ENCODE measurements around the gene DGKD. TPM values are rescaled to one million over a fixed set of nuclear protein-coding genes. Genes with fewer than 3 reads are reported as not detected.

Gene DGKD
- total and polyA plus RNA-seq, 12 donors = 6.8 to 43.8 (median 16.5) TPM

DNA sequence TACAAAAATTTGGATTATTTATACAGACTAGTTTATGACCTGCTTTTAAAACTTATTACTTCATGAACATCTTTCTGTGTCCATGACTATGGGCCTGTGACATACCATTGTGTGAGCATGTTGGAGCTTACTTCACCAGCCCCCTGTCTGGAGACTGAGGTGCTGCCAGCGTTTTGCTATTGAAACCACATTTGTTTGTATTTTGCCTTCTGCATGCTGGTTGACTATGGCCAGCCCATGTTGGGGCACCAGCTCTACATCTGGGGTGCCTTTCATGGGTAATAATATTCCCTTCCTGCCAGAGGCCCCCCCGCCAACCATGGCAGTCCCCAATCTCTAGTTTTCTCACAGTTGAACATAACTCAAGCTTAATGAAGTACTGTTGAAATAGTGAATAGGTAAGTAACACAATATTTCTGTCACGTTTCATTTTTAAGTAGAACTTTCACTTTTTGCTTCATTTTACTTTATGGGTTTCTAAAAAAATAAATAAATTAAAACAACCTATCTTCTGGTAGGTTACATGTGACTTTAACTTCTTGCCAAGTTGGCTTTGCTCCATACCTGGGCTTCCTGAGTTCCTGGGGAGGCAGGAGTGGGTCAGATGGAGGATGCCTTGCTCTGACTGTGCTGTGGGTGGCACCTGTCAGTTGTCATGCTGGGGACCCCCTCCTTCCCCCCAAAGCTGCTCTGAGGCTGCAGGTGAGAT lies 63.9 kb downstream of the DGKD start:
- no peaks in the 10 kb centered on the region for H3K9me3 ChIP-seq (replicated peaks in 1 of 3)
- no peaks in the 10 kb centered on the region for H3K27me3 ChIP-seq
- no peak for TF ChIP-seq POLR2A (IDR thresholded peaks at IDR 0.05)
- TF ChIP-seq, protein P1, sequence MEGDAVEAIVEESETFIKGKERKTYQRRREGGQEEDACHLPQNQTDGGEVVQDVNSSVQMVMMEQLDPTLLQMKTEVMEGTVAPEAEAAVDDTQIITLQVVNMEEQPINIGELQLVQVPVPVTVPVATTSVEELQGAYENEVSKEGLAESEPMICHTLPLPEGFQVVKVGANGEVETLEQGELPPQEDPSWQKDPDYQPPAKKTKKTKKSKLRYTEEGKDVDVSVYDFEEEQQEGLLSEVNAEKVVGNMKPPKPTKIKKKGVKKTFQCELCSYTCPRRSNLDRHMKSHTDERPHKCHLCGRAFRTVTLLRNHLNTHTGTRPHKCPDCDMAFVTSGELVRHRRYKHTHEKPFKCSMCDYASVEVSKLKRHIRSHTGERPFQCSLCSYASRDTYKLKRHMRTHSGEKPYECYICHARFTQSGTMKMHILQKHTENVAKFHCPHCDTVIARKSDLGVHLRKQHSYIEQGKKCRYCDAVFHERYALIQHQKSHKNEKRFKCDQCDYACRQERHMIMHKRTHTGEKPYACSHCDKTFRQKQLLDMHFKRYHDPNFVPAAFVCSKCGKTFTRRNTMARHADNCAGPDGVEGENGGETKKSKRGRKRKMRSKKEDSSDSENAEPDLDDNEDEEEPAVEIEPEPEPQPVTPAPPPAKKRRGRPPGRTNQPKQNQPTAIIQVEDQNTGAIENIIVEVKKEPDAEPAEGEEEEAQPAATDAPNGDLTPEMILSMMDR (IDR thresholded peaks at IDR 0.05) = no peak
- peaks cover 18 to 41% of the 10 kb centered on the region in 2 donors for H3K4me1 ChIP-seq (replicated peaks in 1 of 2)
- intact Hi-C loops (cut with DNase I) = no loop called here
- 79 to 85% (median 81%) methylated on average over 3 of the region's 3 CpGs for WGBS, 4 donors
- no peaks in the 10 kb centered on the region for H3K36me3 ChIP-seq (replicated peaks in 1 of 2)
- peak overlapping the region in 2 of 5 donors; percentile 17 to 29 for H3K27ac ChIP-seq
- no peak for DNase-seq
- no peak overlapping the region for H3K4me3 ChIP-seq

DNA sequence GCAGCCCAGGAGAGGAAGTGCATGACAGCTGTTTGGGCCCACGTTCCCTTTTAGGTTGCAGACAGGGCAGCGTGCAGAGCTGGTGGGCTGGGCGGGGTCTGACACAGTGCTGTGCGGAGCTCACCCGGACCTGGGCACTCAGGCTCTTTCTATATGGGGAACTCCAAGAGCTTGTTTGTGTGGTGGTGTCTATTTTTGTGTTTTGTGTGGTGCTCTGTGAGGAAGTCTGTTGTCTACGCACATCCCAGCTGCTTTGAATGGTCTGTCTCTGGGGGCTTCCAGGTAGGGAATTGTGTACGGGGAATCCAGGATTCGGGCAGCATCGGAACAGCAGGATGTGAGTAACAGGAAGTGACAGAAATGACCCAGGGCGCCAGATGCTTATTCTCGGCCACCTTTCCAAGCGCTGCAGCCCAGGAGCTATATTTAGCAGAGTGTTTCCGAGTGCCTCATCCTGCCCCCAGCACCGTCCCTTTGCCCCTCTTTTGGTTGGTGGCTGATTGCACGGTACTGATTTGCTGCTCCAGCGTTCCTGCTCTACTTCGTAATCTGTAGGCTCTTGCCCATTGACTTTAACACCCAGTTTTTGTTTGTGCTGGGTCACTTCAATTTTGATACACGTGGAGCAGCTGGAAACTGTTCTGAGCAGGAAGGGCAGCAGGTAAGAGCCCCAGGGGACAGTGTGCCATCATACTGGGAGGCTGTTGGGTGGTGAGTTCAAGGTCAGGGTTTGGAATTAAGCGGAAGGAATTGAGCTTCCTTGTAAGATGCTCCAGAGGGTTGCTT lies 64.7 kb downstream of the DGKD start:
- intact Hi-C loops (cut with DNase I) = no loop called here
- no peak overlapping the region for H3K4me3 ChIP-seq
- DNase-seq = peak in 3 of 7 donors; percentile 33 to 66 (median 37)
- H3K4me1 ChIP-seq (replicated peaks in 1 of 2) = peaks cover 16 to 34% of the 10 kb centered on the region in 2 donors
- no peak for TF ChIP-seq POLR2A (IDR thresholded peaks at IDR 0.05)
- TF ChIP-seq, protein P1 (IDR thresholded peaks at IDR 0.05) = no peak
- H3K27me3 ChIP-seq = no peaks in the 10 kb centered on the region
- peak overlapping the region in 2 of 5 donors; percentile 26 to 29 for H3K27ac ChIP-seq
- no peaks in the 10 kb centered on the region for H3K9me3 ChIP-seq (replicated peaks in 1 of 3)
- H3K36me3 ChIP-seq (replicated peaks in 1 of 2) = no peaks in the 10 kb centered on the region
- 66 to 71% (median 68%) methylated on average over 13 to 19 of the region's 19 CpGs for WGBS, 4 donors

DNA sequence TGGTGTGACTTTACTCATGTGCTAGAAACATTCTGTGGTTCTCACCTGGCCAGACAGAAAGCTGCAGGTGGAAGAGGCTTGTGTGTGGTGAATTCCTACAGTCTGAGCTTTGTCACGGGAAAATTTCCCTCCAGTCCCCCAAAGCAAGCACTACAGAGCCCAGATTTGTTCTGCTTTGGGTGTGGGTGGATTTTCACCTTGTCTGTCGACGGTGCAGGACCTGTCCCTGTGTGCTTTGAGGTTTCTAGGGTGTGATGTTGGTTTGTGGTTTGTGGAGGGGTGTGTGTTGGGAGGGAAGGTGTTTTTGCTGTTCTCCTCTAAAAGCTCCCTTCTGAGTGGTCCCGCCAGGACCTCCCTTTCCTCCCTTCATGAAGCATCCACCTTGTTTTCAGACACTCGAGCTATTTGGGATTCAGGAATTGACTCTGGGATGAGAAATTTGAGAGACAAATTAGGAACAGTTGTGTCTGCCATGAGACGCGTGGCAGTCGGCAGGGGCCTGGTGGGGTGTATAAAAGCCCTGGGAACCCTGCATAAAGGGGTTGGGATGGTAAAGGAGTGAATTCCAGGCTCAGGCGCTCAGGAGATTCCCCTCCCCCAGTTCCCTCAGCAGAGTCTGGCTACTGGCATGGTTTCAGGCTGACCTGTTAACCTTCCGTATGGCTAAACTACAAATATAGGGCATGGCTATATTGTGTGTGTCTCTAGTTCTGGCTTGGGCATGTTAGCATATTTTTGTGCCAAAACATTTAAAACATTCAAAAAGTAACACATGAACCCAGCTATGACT lies 65.5 kb downstream of the DGKD start:
- Histone ChIP-seq H3K4me1 (replicated peaks in 1 of 2) (peaks cover 8 to 25% of the 10 kb centered on the region in 2 donors), H3K4me3 (no peak overlapping the region), H3K9me3 (replicated peaks in 1 of 3) (no peaks in the 10 kb centered on the region), H3K27ac (peak overlapping the region in 2 of 5 donors; percentile 26 to 29), H3K36me3 (replicated peaks in 1 of 2) (no peaks in the 10 kb centered on the region), H3K27me3 (no peaks in the 10 kb centered on the region)
- intact Hi-C loops (cut with DNase I) = no loop called here
- WGBS, 4 donors = 74 to 92% (median 84%) methylated on average over 9 to 10 of the region's 10 CpGs
- TF ChIP-seq, protein P1 (IDR thresholded peaks at IDR 0.05) = no peak
- no peak for TF ChIP-seq POLR2A (IDR thresholded peaks at IDR 0.05)
- no peak for DNase-seq
